Right renal pelvis (tissue), 4 donors: ENCODE data around the gene PTPRE. TPM values are rescaled to one million over a fixed set of nuclear protein-coding genes. Genes with fewer than 3 reads are reported as not detected.
"Not testable (repeated sequence)": the region's sequence is repeated elsewhere in the genome, so short reads cannot be mapped to it uniquely, and the experiment has no call there.

Experiments used
- DNase-seq, 4 donors: peaks; one replicate each; pipeline ENCODE4 v3.0.0-alpha.2; 2013; ENCODE audit warnings: low read depth in 4 of 4, low spot score in 3 of 4, missing footprints in 1 of 4
- polyA plus RNA-seq, 4 donors: library from polyadenylated mRNA; unstranded; fragments of 120-200 nt; gene quantifications; one replicate each; pipeline ENCODE4 v1.2.1, GENCODE V29; 2013; ENCODE audit not compliant: insufficient read length in 4 of 4

PTPRE gene
- polyA plus RNA-seq, 4 donors, result 5.5 to 6.8 (median 6.2) TPM

- DNase-seq, result no peak
These were observed 177.5 kb downstream of the PTPRE start for GRCh38 chr10:128084364-128084763.

- DNase-seq, result no peak
These were observed 178.1 kb downstream of the PTPRE start for GRCh38 chr10:128084991-128085390.

- DNase-seq, result no peak
These were observed 179.3 kb downstream of the PTPRE start for GRCh38 chr10:128086003-128086863.

GRCh38 chr10:128087146-128087883 is 180.4 kb downstream of the PTPRE start:
- DNase-seq, result no peak

GRCh38 chr10:128087884-128088709 is 181.2 kb downstream of the PTPRE start:
- no peak for DNase-seq

GRCh38 chr10:128091636-128092210 is 184.8 kb downstream of the PTPRE start:
- no peak for DNase-seq

GRCh38 chr10:128092454-128092853 is 185.6 kb downstream of the PTPRE start:
- DNase-seq, result no peak

GRCh38 chr10:128094596-128094995 is 187.7 kb downstream of the PTPRE start:
- not testable (repeated sequence) for DNase-seq

- DNase-seq, result no peak
These were observed 188.3 kb downstream of the PTPRE start for GRCh38 chr10:128095027-128095752.

- no peak for DNase-seq
These were observed 189.0 kb downstream of the PTPRE start for GRCh38 chr10:128095753-128096469.

- no peak for DNase-seq
These were observed 189.7 kb downstream of the PTPRE start for GRCh38 chr10:128096486-128097199.

GRCh38 chr10:128097783-128098182 is 190.9 kb downstream of the PTPRE start:
- DNase-seq, result no peak

GRCh38 chr10:128098631-128099030 is 191.7 kb downstream of the PTPRE start:
- DNase-seq, result no peak

- DNase-seq, result no peak
These were observed 193.0 kb downstream of the PTPRE start for GRCh38 chr10:128099901-128100300.

GRCh38 chr10:128101901-128102300 is 195.0 kb downstream of the PTPRE start:
- DNase-seq, result no peak

- no peak for DNase-seq
These were observed 195.8 kb downstream of the PTPRE start for GRCh38 chr10:128102480-128103228.

- DNase-seq, result no peak
These were observed 196.4 kb downstream of the PTPRE start for GRCh38 chr10:128103229-128103714.

GRCh38 chr10:128105383-128105782 is 198.5 kb downstream of the PTPRE start:
- no peak for DNase-seq
